DMS153 (cell line): ENCODE results near the gene EXOC4.
"Not testable (repeated sequence)": the region's sequence is repeated elsewhere in the genome, so short reads cannot be mapped to it uniquely, and the experiment has no call there.

Experiments used
- DNase-seq: peaks from one replicate; lab custom pipeline; 2025; lab: John Stamatoyannopoulos, UW

Gene EXOC4

DNA sequence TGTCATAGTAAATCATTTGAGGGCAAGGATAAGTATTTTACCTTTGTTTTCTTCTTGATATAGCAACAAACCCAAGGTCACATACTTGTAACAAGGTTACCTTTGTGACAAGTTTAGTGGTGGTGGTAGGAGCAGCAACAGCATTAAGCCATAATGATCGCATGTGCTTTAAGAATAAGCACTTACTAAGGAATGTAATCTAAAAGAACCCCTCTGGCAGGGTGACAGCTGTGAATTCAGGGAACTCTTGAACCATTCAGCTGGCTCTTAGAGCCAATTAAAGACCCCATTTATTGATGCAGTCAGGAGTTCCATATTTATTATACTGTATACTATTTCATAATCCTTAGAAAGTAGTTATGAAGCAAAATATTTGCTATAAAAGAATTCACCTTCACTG, 370.8 kb downstream of the EXOC4 start:
- DNase-seq, result no peak

DNA sequence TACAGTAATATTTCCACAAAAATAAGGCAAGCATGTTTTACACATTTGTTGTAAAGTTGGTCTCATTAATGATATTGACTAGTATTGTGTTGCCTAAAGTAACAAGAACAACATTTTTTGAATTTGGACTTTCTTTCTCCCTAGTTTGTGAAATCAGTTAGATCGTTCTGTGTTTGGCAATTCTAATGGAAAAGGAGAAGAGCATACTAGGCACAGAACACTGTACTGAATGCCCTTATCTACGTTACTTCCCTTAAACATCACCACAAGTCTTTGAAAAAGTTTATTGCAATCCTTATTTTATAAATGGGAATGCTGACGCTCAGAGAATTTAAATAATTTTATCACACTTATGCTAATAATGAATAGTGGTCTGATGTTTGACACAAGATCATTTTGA, 372.2 kb downstream of the EXOC4 start:
- DNase-seq, result no peak

DNA sequence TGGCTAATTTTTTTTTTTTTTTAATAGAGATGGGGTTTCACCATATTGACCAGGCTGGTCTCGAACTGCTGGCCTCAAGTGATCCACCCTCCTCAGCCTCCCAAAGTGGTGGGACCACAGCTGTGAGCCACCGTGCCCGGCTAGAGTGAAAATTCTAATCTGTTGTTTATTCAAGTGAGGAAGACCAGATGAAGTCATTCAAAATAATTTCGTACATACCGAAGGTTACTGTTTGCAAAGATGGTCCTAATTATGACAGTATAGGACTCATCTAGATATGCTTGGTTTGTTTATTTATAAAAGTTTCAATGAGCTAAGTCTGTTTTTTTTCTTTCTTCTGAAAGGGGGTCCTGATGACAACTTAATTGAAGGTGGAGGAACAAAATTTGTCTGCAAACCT, 376.8 kb downstream of the EXOC4 start:
- DNase-seq, result no peak

DNA sequence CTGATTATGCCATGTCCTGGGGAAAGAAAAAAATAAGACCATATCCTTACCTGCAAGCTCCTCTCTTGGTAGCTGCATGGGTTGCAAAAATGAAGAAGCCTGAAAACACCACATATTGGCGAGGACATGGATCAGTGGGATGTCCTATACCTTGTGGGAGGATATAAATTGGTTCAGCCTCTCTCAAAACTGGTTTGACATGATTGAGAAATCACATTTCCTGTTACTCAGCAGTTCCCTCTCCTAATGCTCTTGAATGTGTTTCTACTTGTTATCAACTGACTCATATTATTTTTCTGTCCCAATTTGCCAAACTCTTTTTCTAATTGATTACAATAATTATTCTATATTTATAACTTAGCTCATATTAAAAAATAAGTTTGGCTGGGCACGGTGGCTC, 380.2 kb downstream of the EXOC4 start:
- DNase-seq, result no peak

DNA sequence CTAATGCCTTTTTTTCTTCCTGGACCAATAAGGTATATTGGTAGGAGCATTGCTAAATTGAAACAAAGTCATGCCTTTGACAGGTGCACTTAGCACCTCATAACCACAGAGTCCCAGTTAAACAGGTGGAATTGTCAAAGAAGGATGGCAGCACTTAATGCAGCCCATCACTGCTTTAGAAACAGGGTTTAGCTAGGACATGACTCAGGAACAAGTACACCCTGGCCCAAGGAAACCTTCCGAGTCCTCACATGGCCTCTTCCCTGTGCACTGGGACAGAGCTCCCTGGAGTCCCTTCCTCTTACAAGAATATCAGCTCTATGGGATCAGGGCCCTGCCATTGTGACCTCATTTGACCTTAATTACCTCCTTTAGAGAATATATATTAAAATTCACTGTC, 382.7 kb downstream of the EXOC4 start:
- no peak for DNase-seq

DNA sequence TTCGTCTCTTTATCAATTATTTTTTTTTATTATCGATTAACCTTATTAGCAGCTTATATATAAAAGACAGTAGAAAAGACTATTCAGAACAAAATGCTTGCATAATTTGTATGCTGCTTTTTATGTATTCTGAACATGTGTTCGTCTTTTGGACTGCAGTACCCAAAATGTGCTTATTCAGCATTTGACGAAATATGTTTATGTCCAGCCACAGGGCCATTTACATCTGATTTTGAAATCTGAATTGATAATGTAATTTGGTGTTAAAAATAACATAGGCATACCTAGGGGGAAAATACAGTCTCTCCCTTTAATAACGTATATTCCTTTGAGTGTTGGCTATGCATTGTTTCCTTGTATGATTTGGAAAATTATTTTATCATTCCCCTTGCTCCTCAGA, 386.0 kb downstream of the EXOC4 start:
- DNase-seq, result no peak

DNA sequence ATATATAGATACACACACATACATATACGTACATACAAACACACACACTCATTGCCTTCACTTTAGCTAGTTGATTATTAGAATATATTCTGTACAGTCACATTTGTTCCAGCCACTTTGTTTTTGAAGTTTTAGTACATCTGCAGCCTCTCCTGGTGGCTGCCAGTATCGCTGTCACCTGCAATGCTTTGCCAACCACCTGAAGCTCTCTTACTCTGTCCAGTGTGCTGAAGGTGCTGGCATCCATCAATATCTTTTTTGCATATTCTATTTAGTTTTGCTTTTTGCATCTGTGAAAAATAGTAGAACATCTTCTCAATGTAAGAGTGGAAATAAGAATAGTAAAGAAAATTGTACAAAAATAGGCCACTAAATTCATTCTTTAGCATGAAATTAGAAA, 388.6 kb downstream of the EXOC4 start:
- DNase-seq, result no peak

DNA sequence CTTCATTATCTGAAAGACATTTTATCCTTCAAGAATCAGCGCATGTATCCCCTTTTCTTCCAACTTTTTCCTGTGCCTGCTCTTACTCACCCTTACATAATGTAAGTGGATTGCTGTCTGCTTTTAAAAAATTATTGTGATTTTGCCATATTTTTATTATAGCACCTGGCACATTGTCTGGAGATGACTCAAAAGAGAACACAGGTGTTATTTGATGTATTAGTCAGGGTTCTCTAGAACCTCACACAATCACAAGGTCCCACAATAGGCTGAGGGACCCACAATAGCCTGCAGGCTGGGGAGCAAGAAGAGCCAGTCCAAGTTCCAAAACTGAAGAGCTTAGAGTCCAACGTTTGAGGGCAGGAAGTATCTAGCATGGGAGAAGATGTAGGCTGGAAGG, 390.0 kb downstream of the EXOC4 start:
- no peak for DNase-seq

DNA sequence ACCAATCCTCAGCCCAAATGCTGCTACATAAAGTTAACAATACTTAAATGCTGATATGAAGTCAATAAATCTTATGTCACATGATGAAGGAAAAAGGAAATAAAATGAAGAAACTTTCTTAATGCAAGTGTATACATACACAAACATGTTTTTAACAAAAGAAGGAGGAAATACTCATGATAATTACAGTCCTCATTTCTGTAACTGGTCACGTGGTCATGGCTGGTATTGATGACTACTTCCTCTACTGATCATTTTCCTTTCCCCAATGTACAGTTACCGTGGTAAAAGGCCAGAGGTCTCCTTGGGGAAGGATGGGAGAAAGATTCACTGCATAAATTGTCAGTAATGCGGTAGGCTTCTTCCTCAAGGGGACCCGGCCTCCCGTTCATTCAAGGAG, 390.8 kb downstream of the EXOC4 start:
- DNase-seq, result not testable (repeated sequence)

DNA sequence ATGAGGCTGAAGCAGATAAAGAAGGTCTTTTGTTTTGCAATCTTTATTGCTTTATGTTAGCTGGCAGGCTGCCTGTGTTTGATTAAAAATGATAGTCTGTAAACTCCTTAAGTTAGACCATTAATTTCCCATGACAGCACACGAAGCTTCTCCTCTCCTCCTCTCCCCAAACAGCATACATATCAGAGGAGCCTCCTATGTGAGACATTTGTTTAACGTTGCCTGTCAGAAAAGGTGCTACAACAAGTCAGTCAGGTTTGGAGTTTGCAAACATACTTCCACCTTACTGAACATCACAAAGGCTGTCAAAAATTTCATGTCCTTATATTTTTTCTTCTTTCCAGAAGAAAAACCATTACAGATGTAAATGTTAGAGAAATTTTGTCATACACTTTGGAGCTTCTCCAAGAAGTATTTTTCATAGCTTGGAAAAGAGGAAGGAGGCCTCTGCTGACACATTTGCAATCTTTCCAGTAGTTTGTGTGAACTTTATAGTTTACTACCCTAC, 393.1 kb downstream of the EXOC4 start:
- DNase-seq, result no peak

DNA sequence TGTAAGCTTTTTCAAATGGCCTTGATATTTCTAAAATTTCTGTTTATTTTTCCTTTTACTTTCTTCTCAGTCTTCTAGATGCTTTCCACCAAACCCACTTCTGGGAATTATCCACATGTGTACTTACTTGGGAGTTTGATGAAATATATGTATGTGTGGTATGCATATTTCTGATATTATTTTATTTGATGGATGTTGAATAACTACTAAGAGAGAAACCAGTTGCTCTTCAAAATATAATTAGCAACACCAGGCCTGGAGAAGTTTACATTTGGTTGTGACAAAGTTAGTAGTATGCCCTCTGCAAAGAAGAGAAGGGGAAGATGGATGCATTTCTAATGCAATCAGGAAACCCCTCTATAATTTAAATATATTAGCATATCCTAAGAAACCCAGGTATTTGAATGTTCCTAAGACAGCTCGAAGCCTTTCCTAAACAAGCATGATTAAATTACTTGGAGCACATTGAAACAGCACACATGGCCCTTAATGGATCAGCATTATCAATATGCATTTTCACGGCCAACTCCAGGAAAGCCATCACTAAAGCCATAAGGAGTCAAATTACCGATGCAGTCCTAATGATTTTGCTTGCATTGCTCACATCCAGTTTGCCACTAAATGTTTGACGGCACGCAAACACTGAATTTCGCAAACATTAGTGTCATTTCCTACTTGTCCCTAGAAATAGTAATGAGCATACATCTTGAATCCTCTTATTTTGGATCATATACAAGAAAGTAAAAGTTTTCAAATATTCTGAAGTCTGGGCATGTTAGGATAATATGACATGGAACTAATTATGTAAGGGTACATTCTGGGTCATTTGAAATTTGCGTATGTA, 393.8 kb downstream of the EXOC4 start:
- no peak for DNase-seq

DNA sequence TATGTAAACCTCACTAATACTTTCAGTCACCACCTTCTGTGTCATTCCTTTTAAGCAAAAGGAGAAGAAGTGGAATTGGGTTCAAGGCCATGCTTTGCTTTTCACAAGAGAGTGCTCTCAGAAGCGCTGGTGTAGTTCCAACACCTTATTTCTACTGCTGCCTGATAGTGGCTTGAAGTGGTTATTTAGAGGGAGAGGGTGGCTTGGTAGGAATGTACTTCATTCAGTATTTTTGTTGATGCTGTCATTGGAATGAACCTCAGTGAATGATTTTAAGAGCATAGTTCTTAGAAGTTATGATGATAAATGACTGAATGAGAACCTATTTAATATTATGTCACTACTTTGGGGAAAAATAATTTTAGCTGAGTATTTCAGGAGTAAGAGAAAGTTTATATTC, 396.7 kb downstream of the EXOC4 start:
- no peak for DNase-seq

DNA sequence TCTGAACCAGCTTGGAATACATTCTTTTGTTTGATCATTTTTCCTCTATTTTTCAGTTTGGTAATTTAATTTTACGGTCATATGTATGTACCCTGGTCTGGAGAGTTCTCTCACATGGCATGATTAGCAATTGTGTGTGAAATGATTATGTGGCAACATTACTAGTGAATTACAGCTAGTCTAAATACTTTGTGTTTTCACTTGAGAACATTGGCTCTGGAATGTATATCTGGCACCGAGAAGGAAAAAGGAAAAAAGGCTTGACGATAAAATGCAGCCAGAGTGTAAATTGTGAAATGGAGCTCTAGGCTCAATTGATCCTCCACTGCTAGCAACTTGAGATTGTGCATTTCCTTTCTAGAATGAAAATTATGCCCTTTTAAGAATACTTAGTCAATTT, 397.2 kb downstream of the EXOC4 start:
- DNase-seq, result no peak

DNA sequence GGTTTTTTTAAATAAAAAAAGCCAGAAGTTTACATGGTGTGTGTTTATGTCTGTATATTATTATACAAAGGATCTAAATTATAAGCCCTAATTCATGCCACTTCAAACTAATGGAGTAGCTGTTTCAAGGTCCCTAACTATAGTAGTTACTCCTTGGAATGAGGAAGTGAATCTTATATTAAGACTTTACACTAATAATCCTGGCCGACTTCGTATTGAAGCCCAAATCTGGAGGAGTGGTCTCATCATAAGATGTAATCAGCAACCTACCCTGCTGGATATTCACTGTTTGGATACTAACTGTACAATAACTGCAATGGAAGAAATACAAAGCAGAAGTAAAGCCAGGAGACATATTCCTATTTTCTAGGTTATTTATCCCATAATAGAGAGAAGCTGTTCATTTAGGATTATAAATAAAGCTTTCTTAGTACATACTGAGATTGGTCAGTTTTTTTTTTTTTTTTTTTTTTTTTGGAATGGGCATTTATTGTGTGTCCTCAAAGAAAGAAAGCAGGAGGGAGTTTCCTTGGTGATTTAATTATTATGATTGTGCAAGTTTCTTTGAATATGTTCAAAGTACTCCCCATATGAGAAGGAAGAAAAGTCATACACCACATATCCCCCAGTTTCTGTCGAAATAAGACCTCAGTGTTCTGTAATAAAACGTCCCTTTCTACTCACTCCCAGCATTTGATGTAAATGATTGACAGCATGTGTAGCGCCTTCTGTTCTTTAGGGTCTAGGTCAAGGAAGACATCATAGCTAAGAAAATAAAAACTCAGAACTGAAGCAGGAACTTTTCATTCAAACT, 397.8 kb downstream of the EXOC4 start:
- no peak for DNase-seq

DNA sequence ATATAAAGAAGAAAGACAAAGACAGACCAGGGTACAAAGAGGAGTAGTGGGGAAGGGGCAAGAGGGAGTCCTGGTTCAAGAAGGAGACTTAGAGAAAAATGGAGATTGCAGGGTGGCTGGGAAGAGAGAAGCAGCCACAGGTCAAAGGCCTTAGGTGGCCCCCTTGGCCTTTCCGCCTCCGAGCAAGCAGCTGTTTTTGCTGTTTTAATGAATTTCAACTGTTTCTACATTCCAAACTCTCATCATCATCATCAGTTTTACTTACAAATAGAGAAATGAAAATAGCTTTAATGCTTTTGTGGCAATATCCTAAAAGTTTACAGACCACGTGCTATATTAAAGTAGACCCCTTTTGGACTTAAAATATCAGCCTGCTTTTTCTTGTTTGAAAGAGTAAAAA, 399.7 kb downstream of the EXOC4 start:
- DNase-seq, result no peak

DNA sequence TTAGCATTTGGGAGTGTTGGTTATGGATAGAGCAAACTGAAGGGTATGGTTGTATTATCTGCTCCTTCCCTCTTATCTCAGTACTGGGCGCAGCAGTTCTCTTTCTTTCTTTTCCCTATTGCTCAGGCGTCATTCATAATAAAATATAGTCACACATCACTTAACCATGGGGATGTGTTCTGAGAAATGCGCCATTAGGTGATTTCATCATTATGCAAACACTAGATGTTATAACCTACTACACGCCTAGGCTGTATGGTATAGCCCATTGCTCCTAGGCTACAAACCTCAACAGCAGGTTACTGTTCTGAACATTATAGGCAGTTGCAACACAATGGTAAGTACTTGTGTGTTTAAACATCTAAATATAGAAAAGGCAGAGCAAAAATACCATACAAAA, 401.7 kb downstream of the EXOC4 start:
- DNase-seq, result no peak

DNA sequence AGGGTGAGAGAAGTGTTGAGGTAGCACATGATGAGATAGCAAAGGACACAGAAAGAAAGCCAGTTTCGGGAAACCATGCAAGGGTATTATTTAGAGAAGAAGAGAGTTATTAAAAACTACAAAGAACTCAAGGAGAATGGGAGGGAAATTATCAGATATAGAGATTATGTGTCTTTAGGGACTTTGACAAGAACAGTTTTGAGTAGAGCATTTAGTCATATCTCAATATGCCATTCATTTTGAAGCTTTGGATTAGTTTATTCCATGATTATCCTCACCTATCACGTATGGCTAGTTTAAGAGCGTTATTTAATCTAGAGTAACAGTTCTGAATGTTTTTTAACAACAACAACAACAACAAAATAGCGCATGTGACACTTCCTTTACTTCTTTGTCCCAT, 409.4 kb downstream of the EXOC4 start:
- DNase-seq, result no peak

DNA sequence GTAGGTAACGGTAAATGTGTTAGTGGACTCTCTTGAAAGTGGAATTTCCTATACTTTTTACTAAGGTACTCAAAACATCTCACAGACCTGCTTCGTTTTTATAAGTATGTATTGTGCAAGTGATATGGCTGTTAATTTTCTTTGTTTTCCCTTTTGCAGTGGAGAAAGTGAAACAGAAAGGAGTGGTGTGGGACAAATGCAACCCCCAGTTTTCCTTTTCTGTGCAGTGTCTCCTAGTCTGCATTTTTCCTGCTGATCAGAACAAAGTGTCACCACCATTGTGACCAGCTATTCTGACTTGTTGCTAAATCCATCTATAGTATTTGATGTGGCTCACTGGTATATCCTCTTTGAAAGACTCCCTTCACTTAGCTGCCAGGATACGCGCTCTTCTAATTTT, 410.0 kb downstream of the EXOC4 start:
- DNase-seq, result no peak

DNA sequence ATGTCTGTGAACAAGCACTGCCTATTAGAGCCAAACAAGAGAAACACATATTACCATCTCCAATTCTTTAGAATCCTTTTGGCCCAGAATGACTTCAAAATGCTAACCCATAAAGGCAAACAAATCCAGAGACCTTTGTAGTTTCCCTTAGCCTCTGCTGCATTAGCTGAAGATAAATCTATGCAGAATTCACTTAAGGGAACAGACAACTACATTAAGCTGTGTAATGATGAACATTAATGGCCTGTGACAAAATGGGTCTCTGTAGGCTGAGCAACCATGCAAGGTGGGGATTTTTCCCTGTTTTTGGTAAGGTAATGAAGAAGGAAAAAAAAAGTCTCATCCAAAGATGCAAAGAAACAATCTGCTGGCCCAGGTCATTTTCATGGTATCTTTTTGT, 411.6 kb downstream of the EXOC4 start:
- no peak for DNase-seq

DNA sequence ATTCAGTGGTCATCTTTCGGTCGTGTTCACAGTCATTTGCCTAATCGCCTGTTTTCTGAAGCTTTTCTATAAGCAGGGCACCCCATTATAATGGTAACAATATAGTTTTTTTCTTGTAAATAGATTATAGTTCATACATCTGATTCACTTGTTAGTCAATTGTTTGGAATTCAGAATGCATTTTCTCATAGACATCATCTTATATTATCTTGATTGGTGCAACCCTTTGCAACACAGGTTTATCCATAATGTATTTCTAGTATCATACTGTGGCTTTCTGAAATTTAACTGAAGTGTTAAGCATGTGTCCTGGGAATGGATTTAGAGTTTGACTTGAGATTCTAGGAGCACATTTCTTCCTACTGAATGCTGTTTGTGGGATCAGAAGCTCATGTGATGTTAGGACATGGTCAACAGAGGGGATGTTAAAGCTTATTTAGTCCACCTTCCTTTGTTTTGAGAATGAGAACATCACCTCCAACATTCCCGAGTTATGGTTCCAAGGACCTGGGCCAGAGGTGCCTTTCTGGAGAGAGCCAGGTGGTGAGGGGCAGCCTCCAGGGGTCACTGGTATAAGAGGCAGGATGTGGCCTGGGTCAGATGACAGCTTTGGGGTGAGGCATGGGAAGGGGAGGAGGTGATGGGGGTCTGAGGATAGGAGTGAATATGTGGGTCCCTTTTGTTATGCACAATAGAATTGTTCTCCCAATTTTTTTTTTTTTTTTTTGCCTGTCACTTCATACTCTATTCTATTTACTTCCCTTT, 415.6 kb downstream of the EXOC4 start:
- DNase-seq, result no peak

DNA sequence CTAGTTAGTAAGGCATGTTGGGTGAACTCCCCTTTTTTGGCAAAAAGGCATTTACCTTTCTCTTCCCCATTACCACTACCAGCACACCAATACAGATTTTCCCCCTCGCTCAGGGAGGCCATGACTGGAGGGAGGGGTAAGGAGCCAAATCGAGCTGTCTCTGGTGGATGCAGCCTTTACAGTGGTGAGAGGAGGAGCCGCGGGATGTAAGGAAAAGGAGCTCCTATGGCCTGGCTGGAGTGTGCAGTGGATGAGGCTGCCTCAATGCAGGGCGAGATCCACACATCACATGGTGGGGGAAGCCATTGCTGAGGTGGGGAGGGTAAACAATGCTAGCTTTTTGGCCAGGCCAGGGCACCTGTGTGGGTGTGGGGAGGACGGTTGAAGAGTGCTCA, 416.2 kb downstream of the EXOC4 start:
- no peak for DNase-seq

DNA sequence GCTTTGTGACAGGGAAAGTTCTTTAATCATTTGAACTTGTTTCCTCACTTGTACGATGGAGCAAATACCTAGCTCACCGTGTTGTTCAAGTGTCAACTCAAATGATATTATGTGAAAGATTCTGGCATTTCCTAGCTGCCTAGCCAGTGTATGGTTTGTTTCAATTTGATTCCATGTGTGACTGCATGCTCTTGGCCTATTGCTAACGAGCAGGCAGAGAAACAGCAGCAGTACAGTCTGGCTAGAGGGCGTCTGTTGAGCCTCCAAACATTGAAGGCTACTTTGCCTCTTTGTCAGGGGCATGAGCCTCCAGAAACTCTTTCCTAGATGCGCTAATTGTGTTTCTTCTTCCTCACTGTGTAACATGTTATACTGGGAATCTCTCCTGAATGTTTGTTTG, 417.4 kb downstream of the EXOC4 start:
- DNase-seq, result no peak

DNA sequence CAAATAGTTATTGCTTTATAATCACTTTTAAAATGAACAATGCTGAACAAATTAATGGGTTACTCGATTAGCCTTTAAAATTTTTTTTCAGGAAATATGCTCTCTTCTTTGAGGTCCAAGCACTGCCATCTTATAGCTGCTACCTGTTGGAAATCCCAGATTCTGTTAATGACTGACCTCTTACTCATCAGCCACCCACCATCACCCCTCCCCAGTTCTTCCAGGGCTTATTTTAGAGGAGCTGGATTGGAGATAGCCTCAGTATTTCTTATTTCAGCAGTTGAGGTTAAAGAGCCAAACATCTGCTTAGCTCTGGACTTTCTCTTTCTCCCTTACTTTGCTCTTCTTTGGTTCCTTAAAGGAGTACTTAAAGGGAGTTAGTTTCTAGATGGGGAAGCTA, 420.0 kb downstream of the EXOC4 start:
- DNase-seq, result no peak
